GM19351 (cell line): ENCODE measurements around the gene ADIPOR2.
"Not testable (repeated sequence)": the region's sequence is repeated elsewhere in the genome, so short reads cannot be mapped to it uniquely, and the experiment has no call there.

ENCODE experiments used
- ATAC-seq: cut with Tn5 transposase; IDR thresholded peaks from one replicate; pipeline ENCODE4 v1.9.1; 2021; ENCODE audit warnings: mild to moderate bottlenecking, moderate library complexity; ENCODE audit not compliant: unreplicated experiment

Gene ADIPOR2

GRCh38 chr12:1663440-1664132 is 27.3 kb upstream of the ADIPOR2 start:
- no peak for ATAC-seq

GRCh38 chr12:1665366-1665765 is 25.5 kb upstream of the ADIPOR2 start:
- no peak for ATAC-seq

GRCh38 chr12:1666215-1666614 is 24.7 kb upstream of the ADIPOR2 start:
- ATAC-seq, result no peak

GRCh38 chr12:1666685-1667162 is 24.1 kb upstream of the ADIPOR2 start:
- no peak for ATAC-seq

- ATAC-seq, result no peak
Observed at GRCh38 chr12:1668833-1669543, 21.9 kb upstream of the ADIPOR2 start.

- no peak for ATAC-seq
Observed at GRCh38 chr12:1670358-1671268, 20.3 kb upstream of the ADIPOR2 start.

- no peak for ATAC-seq
Observed at GRCh38 chr12:1676043-1676442, 14.8 kb upstream of the ADIPOR2 start.

- ATAC-seq, result no peak
Observed at GRCh38 chr12:1680804-1681492, 9.9 kb upstream of the ADIPOR2 start.

- no peak for ATAC-seq
Observed at GRCh38 chr12:1681493-1681807, 9.4 kb upstream of the ADIPOR2 start.

- no peak for ATAC-seq
Observed at GRCh38 chr12:1688086-1688710, 2.7 kb upstream of the ADIPOR2 start.

GRCh38 chr12:1691123-1692007 is 495 bp downstream of the ADIPOR2 start:
- peak; percentile 34 for ATAC-seq

GRCh38 chr12:1692226-1692625 is 1.4 kb downstream of the ADIPOR2 start:
- ATAC-seq, result no peak

GRCh38 chr12:1692895-1693610 is 2.2 kb downstream of the ADIPOR2 start:
- ATAC-seq, result no peak

- not testable (repeated sequence) for ATAC-seq
Observed at GRCh38 chr12:1695097-1695496, 4.2 kb downstream of the ADIPOR2 start.

GRCh38 chr12:1695886-1696670 is 5.2 kb downstream of the ADIPOR2 start:
- no peak for ATAC-seq

GRCh38 chr12:1696800-1697199 is 5.9 kb downstream of the ADIPOR2 start:
- ATAC-seq, result no peak

- ATAC-seq, result no peak
Observed at GRCh38 chr12:1697271-1697670, 6.4 kb downstream of the ADIPOR2 start.

- no peak for ATAC-seq
Observed at GRCh38 chr12:1698720-1699119, 7.8 kb downstream of the ADIPOR2 start.
